COLO668 (cell line): ENCODE results near the gene KLKB1.

Source experiments
- DNase-seq: peaks from one replicate; lab custom pipeline; 2025; ENCODE audit not compliant: unreplicated experiment; lab: John Stamatoyannopoulos, UW

KLKB1 gene

DNA sequence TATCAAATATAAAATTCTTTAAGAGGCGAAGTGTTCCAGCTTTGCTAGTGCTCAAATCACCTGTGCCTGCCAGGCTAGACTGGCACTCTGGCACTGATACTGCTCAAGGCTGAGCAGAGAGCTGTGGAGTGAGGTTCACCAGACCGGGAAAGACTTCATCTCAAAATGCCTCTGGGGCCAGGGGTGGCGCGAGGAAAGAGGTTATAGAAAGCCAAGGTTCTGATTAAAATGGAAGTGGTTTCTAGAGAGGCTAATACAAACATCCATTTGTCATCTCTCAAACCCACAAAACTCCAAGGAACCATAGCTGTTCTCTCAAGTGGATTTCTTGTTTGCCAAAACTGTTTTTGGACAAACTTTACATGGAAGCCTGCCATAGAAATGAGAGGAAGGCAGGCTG lies 80.2 kb downstream of the KLKB1 start:
- DNase-seq, result no peak

GRCh38 chr4:186307916-186308315 lies 80.6 kb downstream of the KLKB1 start:
- DNase-seq, result no peak
